Fibroblast of lung (primary cell): Measurements from ENCODE around the gene GGTLC1. TPM values are rescaled to one million over a fixed set of nuclear protein-coding genes. Genes with fewer than 3 reads are reported as not detected.

Experiments
- DNase-seq, 2 donors: peaks; one replicate each; pipeline versions ENCODE4 v3.0.0 to v3.0.0-alpha.2; 2010; ENCODE audit warnings: low read depth in 2 of 2
- H2AFZ ChIP-seq: 2 replicates; pipeline ENCODE4 v1.5.1; 2012; ENCODE audit warnings: low read length, control low read depth, inconsistent platforms
- H3K27ac ChIP-seq: 2 replicates; pipeline ENCODE4 v1.5.1; 2011; ENCODE audit warnings: low read length, control low read depth; ENCODE audit not compliant: insufficient read depth
- H3K27me3 ChIP-seq: 2 replicates; pipeline ENCODE4 v1.5.1; 2011; ENCODE audit warnings: mild to moderate bottlenecking, low read length; ENCODE audit not compliant: control insufficient read depth, insufficient read depth
- H3K36me3 ChIP-seq: 2 replicates; pipeline ENCODE4 v1.5.1; 2011; ENCODE audit warnings: low read length; ENCODE audit not compliant: control insufficient read depth, insufficient read depth
- H3K4me1 ChIP-seq: 2 replicates; pipeline ENCODE4 v1.5.1; 2011; ENCODE audit warnings: low read length; ENCODE audit not compliant: control insufficient read depth, insufficient read depth; ENCODE audit errors: extremely low read depth
- H3K4me2 ChIP-seq: 2 replicates; pipeline ENCODE4 v1.5.1; 2011; ENCODE audit warnings: low read length, control low read depth; ENCODE audit not compliant: insufficient read depth; ENCODE audit errors: extremely low read depth
- H3K4me3 ChIP-seq, 4 experiments: fragments of 200-600 bp in 1 of 4; sonication (generic) in 1 of 4; replicated peaks in 1 of 4; 2 replicates each; pipeline ENCODE4 v1.5.1; 2011 to 2016; ENCODE audit warnings: low read length in 4 of 4, low read depth in 3 of 4, mild to moderate bottlenecking in 3 of 4, control low read depth in 2 of 4, inconsistent platforms in 1 of 4, mixed read lengths in 1 of 4; ENCODE audit not compliant: insufficient read depth in 1 of 4; ENCODE audit errors: control extremely low read depth in 1 of 4
- H3K79me2 ChIP-seq: 2 replicates; pipeline ENCODE4 v1.5.1; 2012; ENCODE audit warnings: mild to moderate bottlenecking, low read length, inconsistent platforms; ENCODE audit not compliant: control insufficient read depth, insufficient read depth
- H3K9ac ChIP-seq: 2 replicates; pipeline ENCODE4 v1.5.1; 2011; ENCODE audit warnings: mild to moderate bottlenecking, low read length, control low read depth; ENCODE audit not compliant: insufficient read depth
- H3K9me3 ChIP-seq: 2 replicates; pipeline ENCODE4 v1.5.1; 2012; ENCODE audit warnings: low read depth, low read length; ENCODE audit not compliant: control insufficient read depth, insufficient read depth
- H4K20me1 ChIP-seq: 2 replicates; pipeline ENCODE4 v1.5.1; 2011; ENCODE audit warnings: low read length; ENCODE audit not compliant: control insufficient read depth, insufficient read depth; ENCODE audit errors: extremely low read depth
- CTCF ChIP-seq, 2 donors: IDR thresholded peaks in 1 of 2; conservative IDR thresholded peaks in 1 of 2; 1 replicate in 1 of 2; 2 replicates in 1 of 2; pipeline ENCODE4 v1.5.1; 2011 to 2012; ENCODE audit warnings: low read length in 2 of 2, control low read depth in 1 of 2, inconsistent platforms in 1 of 2, low read depth in 1 of 2, mild to moderate bottlenecking in 1 of 2
- EZH2 ChIP-seq: IDR thresholded peaks from 2 replicates; pipeline ENCODE4 v1.5.1; 2012; ENCODE audit warnings: low read length, control low read depth, mild to moderate bottlenecking; ENCODE audit errors: missing control alignments
- polyA plus RNA-seq, 2 donors: library from polyadenylated mRNA; depleted of rRNA in 1 of 2; stranded (reverse) in 1 of 2; unstranded in 1 of 2; fragments of >200 nt; gene quantifications; 2 replicates each; pipeline ENCODE4 v1.2.1, GENCODE V29; 2011 to 2012; ENCODE audit warnings: missing spikeins in 1 of 2
- total RNA-seq: library from RNA; depleted of rRNA; stranded (reverse); fragments of >200 nt; gene quantifications from 2 replicates; pipeline ENCODE4 v1.2.1, GENCODE V29; 2014

Gene GGTLC1
- total and polyA plus RNA-seq, 2 donors (not counting 1 experiment from before 2014, with no cell fraction given): not detected

- no peaks in the 10 kb centered on the region for H3K4me1 ChIP-seq
- no peak overlapping the region for H3K9ac ChIP-seq
- no peaks in the 10 kb centered on the region for H3K9me3 ChIP-seq
- H4K20me1 ChIP-seq: no peaks in the 10 kb centered on the region
- H2AFZ ChIP-seq: no peak overlapping the region
- H3K79me2 ChIP-seq: no peaks in the 10 kb centered on the region
- H3K27ac ChIP-seq: no peak overlapping the region
- no peak overlapping the region for H3K4me2 ChIP-seq
- no peak overlapping the region for H3K4me3 ChIP-seq
- H3K27me3 ChIP-seq: no peaks in the 10 kb centered on the region
- no peak for DNase-seq
- no peak for TF ChIP-seq EZH2
- no peak for TF ChIP-seq CTCF (conservative IDR thresholded peaks at IDR 0.05 in 1 of 2, IDR thresholded peaks at IDR 0.05 in 1 of 2; ENCODE audit: low read depth in 1 of 2, low read length in 2 of 2)
- no peaks in the 10 kb centered on the region for H3K36me3 ChIP-seq
These were observed 19.2 kb upstream of the GGTLC1 start for GRCh38 chr20:24007758-24008157.

- no peaks in the 10 kb centered on the region for H3K9me3 ChIP-seq
- H4K20me1 ChIP-seq: no peaks in the 10 kb centered on the region
- no peak overlapping the region for H3K9ac ChIP-seq
- H3K79me2 ChIP-seq: no peaks in the 10 kb centered on the region
- no peak for DNase-seq
- H3K4me2 ChIP-seq: no peak overlapping the region
- TF ChIP-seq EZH2 (no peak), CTCF (conservative IDR thresholded peaks at IDR 0.05 in 1 of 2, IDR thresholded peaks at IDR 0.05 in 1 of 2; ENCODE audit: low read depth in 1 of 2, low read length in 2 of 2) (no peak)
- H3K4me1 ChIP-seq: no peaks in the 10 kb centered on the region
- no peak overlapping the region for H3K27ac ChIP-seq
- H2AFZ ChIP-seq: no peak overlapping the region
- H3K4me3 ChIP-seq: no peak overlapping the region
- no peaks in the 10 kb centered on the region for H3K27me3 ChIP-seq
- no peaks in the 10 kb centered on the region for H3K36me3 ChIP-seq
These were observed 18.6 kb upstream of the GGTLC1 start for GRCh38 chr20:24007073-24007595.

GRCh38 chr20:24006626-24007025, 18.0 kb upstream of the GGTLC1 start:
- Histone ChIP-seq H3K79me2 (no peaks in the 10 kb centered on the region), H3K36me3 (no peaks in the 10 kb centered on the region), H4K20me1 (no peaks in the 10 kb centered on the region), H3K9ac (no peak overlapping the region), H2AFZ (no peak overlapping the region), H3K4me2 (no peak overlapping the region), H3K27me3 (no peaks in the 10 kb centered on the region), H3K9me3 (no peaks in the 10 kb centered on the region), H3K4me1 (no peaks in the 10 kb centered on the region), H3K4me3 (no peak overlapping the region), H3K27ac (no peak overlapping the region)
- DNase-seq: no peak
- no peak for TF ChIP-seq EZH2
- TF ChIP-seq CTCF (conservative IDR thresholded peaks at IDR 0.05 in 1 of 2, IDR thresholded peaks at IDR 0.05 in 1 of 2; ENCODE audit: low read depth in 1 of 2, low read length in 2 of 2): no peak
